BLaER1 treated with 17β-estradiol and CSF1 and Interleukin-3, amounts not matched to agents 10 nM and 100 nM (cell line): ENCODE measurements around the gene RGCC.

Source experiments
- H3K27ac ChIP-seq, 11 experiments: shearing (Covaris generic); formaldehyde crosslinking; 2 replicates each; pipeline ENCODE4 v1.8.1; 2022
- H3K27me3 ChIP-seq, 11 experiments: shearing (Covaris generic); formaldehyde crosslinking; 2 replicates each; pipeline ENCODE4 v1.8.1; 2022
- H3K36me3 ChIP-seq, 11 experiments: shearing (Covaris generic); formaldehyde crosslinking; 2 replicates each; pipeline ENCODE4 v1.8.1; 2022
- H3K4me1 ChIP-seq, 10 experiments: shearing (Covaris generic); formaldehyde crosslinking; 2 replicates each; pipeline ENCODE4 v1.8.1; 2022
- H3K4me2 ChIP-seq, 11 experiments: shearing (Covaris generic); formaldehyde crosslinking; 2 replicates each; pipeline ENCODE4 v1.8.1; 2022
- H3K4me3 ChIP-seq, 10 experiments: shearing (Covaris generic); formaldehyde crosslinking; 2 replicates each; pipeline ENCODE4 v1.8.1; 2022
- H3K9ac ChIP-seq, 11 experiments: shearing (Covaris generic); formaldehyde crosslinking; 2 replicates each; pipeline ENCODE4 v1.8.1; 2022
- H3K9me3 ChIP-seq, 11 experiments: shearing (Covaris generic); formaldehyde crosslinking; replicated peaks in 1 of 11; 2 replicates each; pipeline ENCODE4 v1.8.1; 2022
- H4K20me1 ChIP-seq, 11 experiments: shearing (Covaris generic); formaldehyde crosslinking; 2 replicates each; pipeline ENCODE4 v1.8.1; 2022
- Cebpa-rat ChIP-seq, 11 experiments: shearing (Covaris generic); IDR thresholded peaks; 2 replicates each; pipeline ENCODE4 v1.8.1; 2022

RGCC gene

DNA sequence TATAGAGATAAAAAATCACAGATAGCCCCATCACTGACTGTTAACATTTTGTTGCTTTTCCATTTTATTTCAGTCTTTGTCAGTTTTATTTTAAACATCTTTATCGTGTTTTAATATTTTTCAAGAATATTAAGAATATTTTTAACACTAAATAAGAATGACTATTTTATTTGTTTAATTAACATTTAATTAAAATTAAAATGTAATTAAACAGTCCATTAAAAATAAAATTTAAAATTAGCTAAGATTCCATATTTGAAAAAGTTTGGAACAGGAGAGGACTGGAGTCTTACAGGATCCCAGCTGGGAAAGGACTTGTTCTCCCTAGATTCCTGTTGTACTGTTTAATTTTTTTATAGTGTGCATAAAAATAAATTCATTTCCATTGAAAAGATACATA is 54.5 kb downstream of the RGCC start:
- no peaks in the 10 kb centered on the region for H3K4me1 ChIP-seq
- H4K20me1 ChIP-seq = no peaks in the 10 kb centered on the region; a peak in 1 of 22 replicates
- H3K27ac ChIP-seq = no peak overlapping the region
- no peaks in the 10 kb centered on the region for H3K27me3 ChIP-seq
- no peaks in the 10 kb centered on the region for H3K36me3 ChIP-seq
- no peak overlapping the region for H3K4me3 ChIP-seq
- no peaks in the 10 kb centered on the region; a peak in 1 of 22 replicates for H3K9me3 ChIP-seq
- no peak overlapping the region for H3K4me2 ChIP-seq
- no peak overlapping the region for H3K9ac ChIP-seq
- TF ChIP-seq Cebpa-rat (IDR thresholded peaks at IDR 0.05) = no peak

DNA sequence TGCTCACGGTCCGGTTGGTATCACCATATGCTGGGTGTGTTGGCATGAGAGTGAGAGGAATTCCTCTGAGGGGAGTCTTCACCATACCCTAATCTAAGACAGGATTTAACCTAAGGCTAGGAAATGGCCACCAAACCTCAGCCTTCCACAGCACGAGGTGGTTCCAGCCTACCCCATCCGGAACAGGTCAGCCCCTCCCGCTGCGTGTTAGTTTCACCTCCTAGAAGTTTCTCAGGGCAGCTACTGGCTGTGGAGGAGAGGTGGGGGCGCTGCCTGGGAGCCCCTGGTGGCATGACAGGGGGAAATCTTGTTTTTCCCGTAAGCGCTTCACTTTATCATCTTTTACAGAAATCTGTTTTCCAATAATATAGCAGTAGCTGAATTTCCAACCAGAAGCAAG is 55.1 kb downstream of the RGCC start:
- TF ChIP-seq Cebpa-rat (IDR thresholded peaks at IDR 0.05) = no peak
- H3K27ac ChIP-seq = no peak overlapping the region
- no peak overlapping the region for H3K4me3 ChIP-seq
- peaks cover 0 to 2% (median 0%) of the 10 kb centered on the region in 11 experiments; a peak in 2 of 22 replicates for H3K9me3 ChIP-seq
- H3K36me3 ChIP-seq = no peaks in the 10 kb centered on the region
- no peak overlapping the region for H3K4me2 ChIP-seq
- no peaks in the 10 kb centered on the region for H3K4me1 ChIP-seq
- no peaks in the 10 kb centered on the region for H3K27me3 ChIP-seq
- no peaks in the 10 kb centered on the region; a peak in 1 of 22 replicates for H4K20me1 ChIP-seq
- no peak overlapping the region for H3K9ac ChIP-seq

DNA sequence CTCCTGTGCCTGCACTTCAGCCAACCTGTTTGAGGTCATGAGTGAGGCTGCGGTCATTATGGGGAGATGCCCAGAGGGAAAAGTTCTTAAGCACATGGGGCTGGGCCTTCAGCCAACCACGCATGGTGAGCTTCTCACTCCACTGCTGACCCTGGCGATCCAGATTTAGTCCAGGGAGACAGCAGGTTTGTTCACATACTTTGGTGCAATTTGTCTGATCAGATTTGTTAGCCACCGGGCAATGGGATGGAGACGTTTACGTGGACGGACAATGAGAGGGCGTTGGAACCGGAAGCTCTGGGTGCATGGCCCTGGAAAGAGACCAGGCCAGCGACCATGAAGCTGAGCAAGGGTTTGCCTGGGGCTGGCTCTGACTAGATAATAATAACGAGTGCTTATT is 56.2 kb downstream of the RGCC start:
- no peaks in the 10 kb centered on the region for H3K36me3 ChIP-seq
- no peaks in the 10 kb centered on the region for H3K4me1 ChIP-seq
- no peak overlapping the region for H3K27ac ChIP-seq
- TF ChIP-seq Cebpa-rat (IDR thresholded peaks at IDR 0.05) = no peak
- no peak overlapping the region for H3K4me2 ChIP-seq
- H3K27me3 ChIP-seq = no peaks in the 10 kb centered on the region
- H3K9ac ChIP-seq = no peak overlapping the region
- no peaks in the 10 kb centered on the region; a peak in 1 of 22 replicates for H4K20me1 ChIP-seq
- H3K4me3 ChIP-seq = no peak overlapping the region
- peaks cover 0 to 6% (median 0%) of the 10 kb centered on the region in 11 experiments; a peak in 2 of 22 replicates for H3K9me3 ChIP-seq

DNA sequence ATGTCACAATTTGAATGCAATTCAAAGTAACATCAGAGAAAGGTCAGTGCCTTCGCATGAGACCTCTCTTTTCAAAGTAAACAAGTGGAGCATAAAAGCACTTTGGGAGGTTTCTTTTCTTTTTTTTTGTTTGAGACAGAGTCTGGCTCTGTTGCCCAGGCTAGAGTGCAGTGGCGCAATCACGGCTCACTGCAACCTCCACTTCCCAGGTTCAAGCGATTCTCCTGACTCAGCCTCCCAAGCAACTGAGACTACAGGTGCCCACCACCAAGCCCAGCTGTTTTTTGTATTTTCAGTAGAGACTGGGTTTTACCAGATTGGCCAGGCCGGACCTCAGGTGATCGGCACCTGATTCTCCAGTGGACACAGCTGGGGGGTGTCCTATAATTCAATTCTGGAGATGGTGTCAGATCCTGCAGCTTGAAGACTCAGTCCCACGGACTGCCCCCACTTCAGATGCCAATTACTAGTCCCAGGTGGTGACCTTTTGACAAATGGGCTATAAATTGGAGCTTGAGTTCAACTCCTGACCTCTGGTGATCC is 57.6 kb downstream of the RGCC start:
- no peak overlapping the region for H3K4me3 ChIP-seq
- no peaks in the 10 kb centered on the region for H3K27me3 ChIP-seq
- no peak overlapping the region for H3K9ac ChIP-seq
- no peak overlapping the region for H3K4me2 ChIP-seq
- no peak overlapping the region for H3K27ac ChIP-seq
- H3K9me3 ChIP-seq = peaks cover 0 to 13% (median 0%) of the 10 kb centered on the region in 11 experiments; a peak in 5 of 22 replicates
- no peak for TF ChIP-seq Cebpa-rat (IDR thresholded peaks at IDR 0.05)
- H3K4me1 ChIP-seq = peaks cover 0 to 12% (median 0%) of the 10 kb centered on the region in 10 experiments; a peak in 6 of 20 replicates
- H4K20me1 ChIP-seq = no peaks in the 10 kb centered on the region; a peak in 1 of 22 replicates
- no peaks in the 10 kb centered on the region for H3K36me3 ChIP-seq

DNA sequence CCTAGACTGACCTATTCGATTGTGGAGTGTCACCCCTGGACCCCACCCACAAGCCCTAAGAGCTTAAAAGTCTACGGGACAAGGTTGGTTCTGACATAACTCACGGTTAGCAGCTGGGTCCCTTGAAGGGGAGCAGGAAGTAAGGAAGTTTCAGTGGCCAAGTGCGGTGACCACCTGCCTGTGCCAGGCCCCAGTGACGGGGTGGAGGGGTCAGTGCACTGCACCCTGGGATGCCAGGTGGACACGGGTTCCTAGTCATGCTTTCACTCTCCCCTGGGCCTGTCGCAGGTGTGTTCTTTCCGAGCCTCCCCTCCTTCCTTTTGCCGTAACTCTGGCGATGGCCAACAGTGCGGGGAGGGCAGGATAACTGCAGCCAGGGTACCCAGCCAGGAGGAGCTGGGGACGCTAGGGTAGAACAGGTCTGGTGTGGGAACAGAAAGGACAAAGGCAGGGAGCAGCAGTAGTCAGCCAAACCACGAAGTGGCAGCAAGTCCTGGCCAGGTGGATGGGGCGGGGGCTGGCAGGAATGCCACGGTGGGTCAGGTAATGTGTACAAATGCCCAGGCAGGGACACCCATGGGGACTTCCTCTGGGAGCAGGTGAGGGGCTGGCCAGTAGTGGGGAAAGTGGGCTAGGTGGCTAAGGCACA is 58.3 kb downstream of the RGCC start:
- H3K27me3 ChIP-seq = no peaks in the 10 kb centered on the region
- no peaks in the 10 kb centered on the region; a peak in 1 of 22 replicates for H4K20me1 ChIP-seq
- H3K4me1 ChIP-seq = peaks cover 0 to 18% (median 0%) of the 10 kb centered on the region in 10 experiments; a peak in 7 of 20 replicates
- no peak overlapping the region for H3K9ac ChIP-seq
- no peak overlapping the region for H3K4me3 ChIP-seq
- H3K36me3 ChIP-seq = no peaks in the 10 kb centered on the region
- peaks cover 0 to 13% (median 0%) of the 10 kb centered on the region in 11 experiments; a peak in 5 of 22 replicates for H3K9me3 ChIP-seq
- H3K4me2 ChIP-seq = no peak overlapping the region
- TF ChIP-seq Cebpa-rat (IDR thresholded peaks at IDR 0.05) = no peak
- no peak overlapping the region for H3K27ac ChIP-seq

- TF ChIP-seq Cebpa-rat (IDR thresholded peaks at IDR 0.05) = no peak
- Histone ChIP-seq H3K4me2 (no peak overlapping the region), H4K20me1 (no peaks in the 10 kb centered on the region; a peak in 1 of 22 replicates), H3K27ac (no peak overlapping the region), H3K4me1 (peaks cover 0 to 21% (median 0%) of the 10 kb centered on the region in 10 experiments; a peak in 7 of 20 replicates), H3K4me3 (no peak overlapping the region), H3K9ac (no peak overlapping the region), H3K27me3 (no peaks in the 10 kb centered on the region), H3K36me3 (no peaks in the 10 kb centered on the region), H3K9me3 (peaks cover 0 to 13% (median 0%) of the 10 kb centered on the region in 11 experiments; a peak in 5 of 22 replicates)
Observed at GRCh38 chr13:41516166-41516565, 58.8 kb downstream of the RGCC start.

DNA sequence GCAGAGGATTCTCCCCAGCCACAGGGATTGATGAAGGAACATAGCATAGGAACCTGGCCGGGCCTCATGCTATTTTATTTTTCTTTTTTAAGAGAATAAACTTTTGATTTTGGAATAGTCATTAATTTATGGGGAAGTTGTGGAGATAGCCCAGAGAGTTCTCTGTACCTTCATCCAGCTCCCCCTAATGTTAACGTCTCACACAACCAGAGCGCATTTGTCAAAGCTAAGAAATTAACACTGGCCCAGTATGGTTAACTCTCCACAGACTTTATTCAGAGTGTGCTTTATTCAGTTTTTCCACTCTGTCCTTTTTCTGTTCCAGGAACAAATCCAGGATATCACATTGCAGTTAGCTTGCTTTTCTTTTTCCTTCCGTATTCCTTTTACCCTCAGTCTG is 59.4 kb downstream of the RGCC start:
- no peaks in the 10 kb centered on the region; a peak in 1 of 22 replicates for H4K20me1 ChIP-seq
- no peaks in the 10 kb centered on the region for H3K27me3 ChIP-seq
- H3K4me1 ChIP-seq = peaks cover 0 to 21% (median 0%) of the 10 kb centered on the region in 10 experiments; a peak in 7 of 20 replicates
- H3K9me3 ChIP-seq = peaks cover 0 to 13% (median 0%) of the 10 kb centered on the region in 11 experiments; a peak in 5 of 22 replicates
- no peak overlapping the region for H3K9ac ChIP-seq
- TF ChIP-seq Cebpa-rat (IDR thresholded peaks at IDR 0.05) = no peak
- H3K36me3 ChIP-seq = no peaks in the 10 kb centered on the region
- H3K4me3 ChIP-seq = no peak overlapping the region
- H3K27ac ChIP-seq = no peak overlapping the region
- no peak overlapping the region for H3K4me2 ChIP-seq

DNA sequence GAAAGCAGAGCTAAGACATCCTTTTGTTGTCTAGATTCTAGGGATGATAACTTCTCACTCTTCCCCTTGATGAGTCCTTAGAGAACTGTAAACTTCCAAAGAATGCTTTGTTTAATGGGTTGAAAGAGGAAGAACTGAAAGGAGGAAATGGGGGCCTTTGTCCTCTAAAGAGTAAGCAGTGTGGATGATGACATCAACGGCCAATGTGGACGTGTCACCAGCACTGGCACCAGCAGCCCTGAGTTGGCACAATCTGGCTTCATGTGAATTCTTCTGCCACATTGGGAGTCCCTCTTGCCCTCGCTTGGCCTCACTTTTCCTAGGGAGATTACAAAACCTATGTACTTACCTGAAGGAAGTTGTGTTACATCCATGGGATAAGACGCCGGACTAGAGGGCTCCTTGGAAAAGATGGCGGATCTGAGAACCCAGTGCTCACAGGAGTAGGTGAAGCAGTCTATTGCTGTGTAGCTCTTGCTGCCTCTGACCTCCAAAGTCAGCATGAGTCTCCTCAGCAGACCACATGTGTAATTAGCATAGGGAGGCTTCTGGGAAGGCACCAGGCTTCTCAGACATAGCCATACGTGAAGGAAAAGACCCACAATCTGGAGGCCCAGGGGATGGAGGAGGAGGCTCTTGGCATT is 62.8 kb downstream of the RGCC start:
- Histone ChIP-seq H3K4me2 (peak overlapping the region in 5 of 11 experiments; percentile 0 to 64 (median 45); a peak in 7 of 22 replicates), H3K9me3 (peaks cover 0 to 13% (median 0%) of the 10 kb centered on the region in 11 experiments; a peak in 6 of 22 replicates), H3K9ac (no peak overlapping the region), H3K36me3 (no peaks in the 10 kb centered on the region), H4K20me1 (no peaks in the 10 kb centered on the region; a peak in 1 of 22 replicates), H3K4me1 (peaks cover 0 to 21% (median 0%) of the 10 kb centered on the region in 10 experiments; a peak in 7 of 20 replicates), H3K27me3 (no peaks in the 10 kb centered on the region), H3K27ac (peak overlapping the region in 4 of 11 experiments; percentile 13 to 71 (median 60); a peak in 7 of 22 replicates), H3K4me3 (no peak overlapping the region)
- no peak for TF ChIP-seq Cebpa-rat (IDR thresholded peaks at IDR 0.05)
